ENCODE results near the gene MINK1.
"Not testable (repeated sequence)": the region's sequence is repeated elsewhere in the genome, so short reads cannot be mapped to it uniquely, and the experiment has no call there.

The MINK1 gene

GRCh38 chr17:4853208-4853671, 20.1 kb downstream of the MINK1 start:
- H3K36me3 ChIP-seq (ENCODE audit: control insufficient read depth, insufficient read depth, low read length) = peaks cover 7% of the 10 kb centered on the region
- no peak overlapping the region for H3K9ac ChIP-seq (ENCODE audit: low read depth, low read length)
- H3K27me3 ChIP-seq (ENCODE audit: control insufficient read depth, insufficient read depth, low read length) = no peaks in the 10 kb centered on the region
- H3K9me3 ChIP-seq (ENCODE audit: control insufficient read depth, insufficient read depth, low read length) = no peaks in the 10 kb centered on the region
- peaks cover 26% of the 10 kb centered on the region for H3K4me1 ChIP-seq (ENCODE audit: control insufficient read depth, insufficient read depth, low read length)
- H3K4me3 ChIP-seq (ENCODE audit: low read depth, low read length) = no peak overlapping the region

- Histone ChIP-seq H3K27me3 (ENCODE audit: control insufficient read depth, insufficient read depth, low read length) (no peaks in the 10 kb centered on the region), H3K36me3 (ENCODE audit: control insufficient read depth, insufficient read depth, low read length) (peaks cover 7% of the 10 kb centered on the region), H3K4me1 (ENCODE audit: control insufficient read depth, insufficient read depth, low read length) (peaks cover 31% of the 10 kb centered on the region), H3K9ac (ENCODE audit: low read depth, low read length) (peak overlapping the region; percentile 5), H3K9me3 (ENCODE audit: control insufficient read depth, insufficient read depth, low read length) (no peaks in the 10 kb centered on the region), H3K4me3 (ENCODE audit: low read depth, low read length) (no peak overlapping the region)
Measured at GRCh38 chr17:4854111-4854681, 21.1 kb downstream of the MINK1 start.

- Histone ChIP-seq H3K9ac (ENCODE audit: low read depth, low read length) (no peak overlapping the region), H3K9me3 (ENCODE audit: control insufficient read depth, insufficient read depth, low read length) (no peaks in the 10 kb centered on the region), H3K36me3 (ENCODE audit: control insufficient read depth, insufficient read depth, low read length) (peaks cover 7% of the 10 kb centered on the region), H3K4me3 (ENCODE audit: low read depth, low read length) (no peak overlapping the region), H3K4me1 (ENCODE audit: control insufficient read depth, insufficient read depth, low read length) (peaks cover 42% of the 10 kb centered on the region), H3K27me3 (ENCODE audit: control insufficient read depth, insufficient read depth, low read length) (no peaks in the 10 kb centered on the region)
Measured at GRCh38 chr17:4856271-4856936, 23.3 kb downstream of the MINK1 start.

GRCh38 chr17:4856937-4857314, 23.8 kb downstream of the MINK1 start:
- H3K9ac ChIP-seq (ENCODE audit: low read depth, low read length) = no peak overlapping the region
- no peaks in the 10 kb centered on the region for H3K27me3 ChIP-seq (ENCODE audit: control insufficient read depth, insufficient read depth, low read length)
- H3K4me3 ChIP-seq (ENCODE audit: low read depth, low read length) = no peak overlapping the region
- peaks cover 42% of the 10 kb centered on the region for H3K4me1 ChIP-seq (ENCODE audit: control insufficient read depth, insufficient read depth, low read length)
- H3K36me3 ChIP-seq (ENCODE audit: control insufficient read depth, insufficient read depth, low read length) = peaks cover 7% of the 10 kb centered on the region
- no peaks in the 10 kb centered on the region for H3K9me3 ChIP-seq (ENCODE audit: control insufficient read depth, insufficient read depth, low read length)

GRCh38 chr17:4857347-4857746, 24.2 kb downstream of the MINK1 start:
- not testable (repeated sequence) for H3K36me3 ChIP-seq (ENCODE audit: control insufficient read depth, insufficient read depth, low read length); H3K27me3 ChIP-seq (ENCODE audit: control insufficient read depth, insufficient read depth, low read length); H3K9ac ChIP-seq (ENCODE audit: low read depth, low read length); H3K9me3 ChIP-seq (ENCODE audit: control insufficient read depth, insufficient read depth, low read length)
- Histone ChIP-seq H3K4me3 (ENCODE audit: low read depth, low read length) (peak overlapping the region; percentile 5), H3K4me1 (ENCODE audit: control insufficient read depth, insufficient read depth, low read length) (peaks cover 42% of the 10 kb centered on the region)

GRCh38 chr17:4858068-4858881, 25.1 kb downstream of the MINK1 start:
- Histone ChIP-seq H3K4me1 (ENCODE audit: control insufficient read depth, insufficient read depth, low read length) (peaks cover 42% of the 10 kb centered on the region), H3K27me3 (ENCODE audit: control insufficient read depth, insufficient read depth, low read length) (no peaks in the 10 kb centered on the region), H3K4me3 (ENCODE audit: low read depth, low read length) (peak overlapping the region; percentile 5), H3K9me3 (ENCODE audit: control insufficient read depth, insufficient read depth, low read length) (no peaks in the 10 kb centered on the region), H3K36me3 (ENCODE audit: control insufficient read depth, insufficient read depth, low read length) (peaks cover 7% of the 10 kb centered on the region), H3K9ac (ENCODE audit: low read depth, low read length) (peak overlapping the region; percentile 39)

GRCh38 chr17:4858882-4859260, 25.7 kb downstream of the MINK1 start:
- H3K36me3 ChIP-seq (ENCODE audit: control insufficient read depth, insufficient read depth, low read length) = peaks cover 7% of the 10 kb centered on the region
- no peak overlapping the region for H3K9ac ChIP-seq (ENCODE audit: low read depth, low read length)
- no peaks in the 10 kb centered on the region for H3K9me3 ChIP-seq (ENCODE audit: control insufficient read depth, insufficient read depth, low read length)
- H3K4me3 ChIP-seq (ENCODE audit: low read depth, low read length) = peak overlapping the region; percentile 1
- H3K4me1 ChIP-seq (ENCODE audit: control insufficient read depth, insufficient read depth, low read length) = peaks cover 37% of the 10 kb centered on the region
- H3K27me3 ChIP-seq (ENCODE audit: control insufficient read depth, insufficient read depth, low read length) = no peaks in the 10 kb centered on the region

- no peak overlapping the region for H3K9ac ChIP-seq (ENCODE audit: low read depth, low read length)
- H3K27me3 ChIP-seq (ENCODE audit: control insufficient read depth, insufficient read depth, low read length) = no peaks in the 10 kb centered on the region
- H3K4me1 ChIP-seq (ENCODE audit: control insufficient read depth, insufficient read depth, low read length) = peaks cover 29% of the 10 kb centered on the region
- no peaks in the 10 kb centered on the region for H3K9me3 ChIP-seq (ENCODE audit: control insufficient read depth, insufficient read depth, low read length)
- H3K4me3 ChIP-seq (ENCODE audit: low read depth, low read length) = no peak overlapping the region
- no peaks in the 10 kb centered on the region for H3K36me3 ChIP-seq (ENCODE audit: control insufficient read depth, insufficient read depth, low read length)
Measured at GRCh38 chr17:4859816-4860625, 26.9 kb downstream of the MINK1 start.

GRCh38 chr17:4860651-4861050, 27.5 kb downstream of the MINK1 start:
- peaks cover 29% of the 10 kb centered on the region for H3K4me1 ChIP-seq (ENCODE audit: control insufficient read depth, insufficient read depth, low read length)
- no peaks in the 10 kb centered on the region for H3K27me3 ChIP-seq (ENCODE audit: control insufficient read depth, insufficient read depth, low read length)
- H3K36me3 ChIP-seq (ENCODE audit: control insufficient read depth, insufficient read depth, low read length) = no peaks in the 10 kb centered on the region
- no peak overlapping the region for H3K4me3 ChIP-seq (ENCODE audit: low read depth, low read length)
- H3K9me3 ChIP-seq (ENCODE audit: control insufficient read depth, insufficient read depth, low read length) = no peaks in the 10 kb centered on the region
- peak overlapping the region; percentile 4 for H3K9ac ChIP-seq (ENCODE audit: low read depth, low read length)

- Histone ChIP-seq H3K9me3 (ENCODE audit: control insufficient read depth, insufficient read depth, low read length) (no peaks in the 10 kb centered on the region), H3K27me3 (ENCODE audit: control insufficient read depth, insufficient read depth, low read length) (no peaks in the 10 kb centered on the region), H3K4me1 (ENCODE audit: control insufficient read depth, insufficient read depth, low read length) (peaks cover 29% of the 10 kb centered on the region), H3K4me3 (ENCODE audit: low read depth, low read length) (no peak overlapping the region), H3K9ac (ENCODE audit: low read depth, low read length) (peak overlapping the region; percentile 4), H3K36me3 (ENCODE audit: control insufficient read depth, insufficient read depth, low read length) (no peaks in the 10 kb centered on the region)
Measured at GRCh38 chr17:4861052-4861451, 27.9 kb downstream of the MINK1 start.

GRCh38 chr17:4862720-4863119, 29.6 kb downstream of the MINK1 start:
- H3K36me3 ChIP-seq (ENCODE audit: control insufficient read depth, insufficient read depth, low read length) = no peaks in the 10 kb centered on the region
- no peak overlapping the region for H3K9ac ChIP-seq (ENCODE audit: low read depth, low read length)
- no peaks in the 10 kb centered on the region for H3K9me3 ChIP-seq (ENCODE audit: control insufficient read depth, insufficient read depth, low read length)
- no peaks in the 10 kb centered on the region for H3K27me3 ChIP-seq (ENCODE audit: control insufficient read depth, insufficient read depth, low read length)
- peaks cover 26% of the 10 kb centered on the region for H3K4me1 ChIP-seq (ENCODE audit: control insufficient read depth, insufficient read depth, low read length)
- H3K4me3 ChIP-seq (ENCODE audit: low read depth, low read length) = no peak overlapping the region
